Neuronal stem cell (in vitro differentiated cells): ENCODE measurements around the gene TPM4.
A peak's percentile ranks its signal among the peaks of the same experiment; 100 is the strongest.

Source experiments
- DNase-seq: peaks from one replicate; pipeline ENCODE4 v3.0.0-alpha.2; 2013; ENCODE audit warnings: low spot score
- H2AFZ ChIP-seq: one replicate; pipeline ENCODE4 v1.6.1; 2013; ENCODE audit warnings: mild to moderate bottlenecking, low read length, inconsistent platforms
- H2AK5ac ChIP-seq: 2 replicates; pipeline ENCODE4 v1.6.1; 2013; ENCODE audit warnings: low read depth, mild to moderate bottlenecking, inconsistent platforms, low read length, moderate library complexity, mixed read lengths
- H2BK120ac ChIP-seq: 2 replicates; pipeline ENCODE4 v1.6.1; 2013; ENCODE audit warnings: low read depth, mild to moderate bottlenecking, inconsistent platforms, low read length, moderate library complexity, mixed read lengths
- H2BK12ac ChIP-seq: one replicate; pipeline ENCODE4 v1.6.1; 2013; ENCODE audit warnings: low read length, inconsistent platforms
- H2BK15ac ChIP-seq: 2 replicates; pipeline ENCODE4 v1.6.1; 2013; ENCODE audit warnings: mild to moderate bottlenecking, low read length, inconsistent platforms, mixed read lengths
- H2BK5ac ChIP-seq: one replicate; pipeline ENCODE4 v1.6.1; 2013; ENCODE audit warnings: inconsistent platforms, mild to moderate bottlenecking, low read length, moderate library complexity
- H3K14ac ChIP-seq: one replicate; pipeline ENCODE4 v1.6.1; 2013; ENCODE audit warnings: low read length, inconsistent platforms
- H3K18ac ChIP-seq: 2 replicates; pipeline ENCODE4 v1.6.1; 2013; ENCODE audit warnings: low read length, inconsistent platforms
- H3K23ac ChIP-seq: 2 replicates; pipeline ENCODE4 v1.6.1; 2013; ENCODE audit warnings: low read depth, mild to moderate bottlenecking, mixed read lengths, low read length, inconsistent platforms; ENCODE audit not compliant: poor library complexity
- H3K27ac ChIP-seq: replicated peaks from 3 replicates; pipeline ENCODE4 v1.5.1; 2013; ENCODE audit warnings: low read length, inconsistent platforms
- H3K27me3 ChIP-seq, 3 experiments: 2 replicates each; pipeline ENCODE4 v1.6.1; 2013; ENCODE audit warnings: low read length in 3 of 3, mild to moderate bottlenecking in 2 of 3, inconsistent platforms in 1 of 3, low read depth in 1 of 3, mixed read lengths in 1 of 3, moderate library complexity in 1 of 3; ENCODE audit not compliant: control insufficient read depth in 3 of 3, insufficient read depth in 3 of 3
- H3K36me3 ChIP-seq, 2 donors: replicated peaks in 1 of 2; 2 replicates each; pipeline ENCODE4 v1.6.1; 2013; ENCODE audit warnings: low read length in 2 of 2; ENCODE audit not compliant: control insufficient read depth in 2 of 2, insufficient read depth in 2 of 2
- H3K4ac ChIP-seq: 2 replicates; pipeline ENCODE4 v1.6.1; 2013; ENCODE audit warnings: inconsistent platforms, mild to moderate bottlenecking, low read length, moderate library complexity
- H3K4me1 ChIP-seq, 2 donors: 1 replicate in 1 of 2; 2 replicates in 1 of 2; pipeline ENCODE4 v1.6.1; 2013; ENCODE audit warnings: low read length in 2 of 2, low read depth in 1 of 2; ENCODE audit not compliant: control insufficient read depth in 2 of 2, insufficient read depth in 1 of 2
- H3K4me2 ChIP-seq: one replicate; pipeline ENCODE4 v1.6.1; 2013; ENCODE audit warnings: mild to moderate bottlenecking, low read length, inconsistent platforms; ENCODE audit not compliant: insufficient read depth, poor library complexity, severe bottlenecking
- H3K4me3 ChIP-seq, 2 donors: 2 replicates each; pipeline ENCODE4 v1.5.1; 2013; ENCODE audit warnings: low read length in 2 of 2, mild to moderate bottlenecking in 2 of 2, inconsistent platforms in 1 of 2, moderate library complexity in 1 of 2
- H3K79me1 ChIP-seq: one replicate; pipeline ENCODE4 v1.6.1; 2013; ENCODE audit warnings: low read depth, mild to moderate bottlenecking, inconsistent platforms, low read length, moderate library complexity
- H3K9ac ChIP-seq: one replicate; pipeline ENCODE4 v1.6.1; 2013; ENCODE audit warnings: mild to moderate bottlenecking, low read depth, low read length, inconsistent platforms; ENCODE audit not compliant: poor library complexity
- H3K9me3 ChIP-seq, 2 donors: replicated peaks in 1 of 2; 2 replicates each; pipeline versions ENCODE3 to v1.6.1; 2013; ENCODE audit warnings: low read length in 2 of 2, mild to moderate bottlenecking in 2 of 2, inconsistent platforms in 1 of 2, low read depth in 1 of 2, mixed read lengths in 1 of 2, moderate library complexity in 1 of 2; ENCODE audit not compliant: control insufficient read depth in 2 of 2, insufficient read depth in 1 of 2
- H4K8ac ChIP-seq: one replicate; pipeline ENCODE4 v1.6.1; 2013; ENCODE audit warnings: low read depth, mild to moderate bottlenecking, inconsistent platforms, low read length, moderate library complexity
- H4K91ac ChIP-seq: one replicate; pipeline ENCODE4 v1.6.1; 2013; ENCODE audit warnings: low read length, low read depth, mild to moderate bottlenecking, inconsistent platforms; ENCODE audit not compliant: poor library complexity
- WGBS, 2 donors: extraction: QIAGEN DNeasy Blood & Tissue Kit; methylation state at CpG; one replicate each; pipeline ENCODE4 v1.1.7; 2013; ENCODE audit warnings: missing lambda C conversion rate in 2 of 2, mixed read lengths in 1 of 2; ENCODE audit not compliant: insufficient read length in 2 of 2, insufficient replicate concordance in 1 of 2; ENCODE audit errors: extremely low coverage in 2 of 2; 5-methylcytosine and 5-hydroxymethylcytosine counted together

TPM4 gene

GRCh38 chr19:16030964-16031871, 45.1 kb upstream of the TPM4 start:
- no peak overlapping the region for H3K18ac ChIP-seq
- no peaks in the 10 kb centered on the region for H3K36me3 ChIP-seq
- peak overlapping the region; percentile 43 for H3K23ac ChIP-seq
- H3K9me3 ChIP-seq: peaks cover 0 to 6% of the 10 kb centered on the region in 2 donors
- no peak overlapping the region for H2BK120ac ChIP-seq
- no peak overlapping the region for H3K27ac ChIP-seq
- no peak overlapping the region for H2AFZ ChIP-seq
- H3K4me1 ChIP-seq: no peaks in the 10 kb centered on the region
- WGBS, 2 donors: no CpG with 5 or more reads among the region's 13 CpGs
- H2AK5ac ChIP-seq: peak overlapping the region; percentile 10
- no peak overlapping the region for H3K4ac ChIP-seq
- no peak overlapping the region for H3K4me3 ChIP-seq
- peaks cover 0 to 33% (median 0%) of the 10 kb centered on the region in 3 experiments for H3K27me3 ChIP-seq
- H2BK5ac ChIP-seq: no peak overlapping the region
- no peak overlapping the region for H4K8ac ChIP-seq
- no peak for DNase-seq
- H2BK12ac ChIP-seq: peak overlapping the region; percentile 84
- no peak overlapping the region for H3K4me2 ChIP-seq
- H3K14ac ChIP-seq: no peak overlapping the region
- no peak overlapping the region for H4K91ac ChIP-seq
- no peak overlapping the region for H2BK15ac ChIP-seq
- H3K9ac ChIP-seq: no peak overlapping the region
- peaks cover 3% of the 10 kb centered on the region for H3K79me1 ChIP-seq

GRCh38 chr19:16031872-16032200, 44.5 kb upstream of the TPM4 start:
- no peak overlapping the region for H2AFZ ChIP-seq

DNA sequence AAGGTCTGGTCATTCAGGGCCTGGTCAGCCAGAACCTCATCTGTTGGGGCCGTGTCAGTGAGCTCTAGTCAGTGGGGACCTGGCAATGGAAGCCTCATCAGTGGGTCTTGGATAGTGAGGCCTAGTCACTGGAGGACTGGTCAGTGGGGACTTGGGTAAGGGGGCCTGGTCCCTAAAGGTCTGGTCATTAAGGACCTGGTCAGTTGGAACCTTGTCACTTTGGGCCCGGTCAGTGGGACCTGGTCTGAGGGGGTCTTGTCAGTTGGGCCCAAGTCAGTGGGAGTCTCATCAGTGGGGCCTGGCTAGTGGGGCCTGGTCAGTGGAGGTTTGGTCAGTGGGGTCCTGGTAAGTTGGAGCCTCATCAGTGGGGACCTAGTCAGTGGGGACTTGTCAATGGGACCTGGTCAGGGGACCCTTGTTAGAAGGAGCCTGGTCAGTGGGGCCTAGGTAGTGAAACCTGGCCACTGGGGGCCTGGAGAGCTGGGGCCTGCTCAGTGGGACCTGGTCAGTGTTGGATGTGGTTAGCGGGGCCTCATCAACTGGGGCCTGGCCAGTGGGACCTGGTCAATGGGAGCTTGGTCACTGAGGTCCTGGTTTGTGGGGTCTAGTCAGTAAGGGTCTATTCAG, 43.7 kb upstream of the TPM4 start:
- Histone ChIP-seq H3K27me3 (peaks cover 0 to 28% (median 0%) of the 10 kb centered on the region in 3 experiments), H3K4me1 (no peaks in the 10 kb centered on the region), H3K18ac (no peak overlapping the region), H3K4ac (no peak overlapping the region), H3K79me1 (peaks cover 3% of the 10 kb centered on the region), H2AK5ac (no peak overlapping the region), H3K9me3 (peaks cover 0 to 10% of the 10 kb centered on the region in 2 donors), H2BK12ac (no peak overlapping the region), H4K91ac (no peak overlapping the region), H3K4me2 (no peak overlapping the region), H3K27ac (no peak overlapping the region), H3K36me3 (no peaks in the 10 kb centered on the region), H2AFZ (no peak overlapping the region), H3K9ac (no peak overlapping the region), H3K23ac (no peak overlapping the region), H4K8ac (no peak overlapping the region), H2BK15ac (no peak overlapping the region), H2BK120ac (no peak overlapping the region), H3K4me3 (no peak overlapping the region), H2BK5ac (no peak overlapping the region), H3K14ac (no peak overlapping the region)
- WGBS, 2 donors: no CpG with 5 or more reads among the region's 3 CpGs
- no peak for DNase-seq

More at GRCh38 chr19:16031872-16032200, 44.5 kb upstream of the TPM4 start:
- Histone ChIP-seq H2AK5ac (no peak overlapping the region), H3K27me3 (peaks cover 0 to 31% (median 0%) of the 10 kb centered on the region in 3 experiments), H4K91ac (no peak overlapping the region), H3K4me2 (no peak overlapping the region), H2BK120ac (no peak overlapping the region), H3K14ac (no peak overlapping the region), H2BK15ac (no peak overlapping the region), H3K9ac (no peak overlapping the region), H3K23ac (peak overlapping the region; percentile 43), H3K4ac (no peak overlapping the region), H3K4me3 (no peak overlapping the region), H3K9me3 (peaks cover 0 to 10% of the 10 kb centered on the region in 2 donors), H4K8ac (no peak overlapping the region), H3K79me1 (peaks cover 3% of the 10 kb centered on the region), H3K36me3 (no peaks in the 10 kb centered on the region), H3K18ac (no peak overlapping the region), H2BK12ac (no peak overlapping the region), H2BK5ac (no peak overlapping the region), H3K4me1 (no peaks in the 10 kb centered on the region), H3K27ac (no peak overlapping the region)
- no peak for DNase-seq
- no CpG with 5 or more reads among the region's 8 CpGs for WGBS, 2 donors

GRCh38 chr19:16033136-16033530, 43.2 kb upstream of the TPM4 start:
- peaks cover 0 to 30% (median 0%) of the 10 kb centered on the region in 3 experiments for H3K27me3 ChIP-seq
- H3K36me3 ChIP-seq: no peaks in the 10 kb centered on the region
- H3K4ac ChIP-seq: no peak overlapping the region
- H3K9me3 ChIP-seq: peaks cover 0 to 10% of the 10 kb centered on the region in 2 donors
- H2BK12ac ChIP-seq: no peak overlapping the region
- H3K23ac ChIP-seq: no peak overlapping the region
- no peak overlapping the region for H3K9ac ChIP-seq
- H2BK120ac ChIP-seq: no peak overlapping the region
- no peak overlapping the region for H2AK5ac ChIP-seq
- no peak overlapping the region for H3K4me2 ChIP-seq
- H2AFZ ChIP-seq: no peak overlapping the region
- H4K91ac ChIP-seq: no peak overlapping the region
- no peak overlapping the region for H2BK5ac ChIP-seq
- no peak overlapping the region for H3K27ac ChIP-seq
- no peaks in the 10 kb centered on the region for H3K4me1 ChIP-seq
- no peak overlapping the region for H2BK15ac ChIP-seq
- no peak overlapping the region for H4K8ac ChIP-seq
- no peak overlapping the region for H3K18ac ChIP-seq
- peaks cover 3% of the 10 kb centered on the region for H3K79me1 ChIP-seq
- DNase-seq: no peak
- no peak overlapping the region for H3K4me3 ChIP-seq
- WGBS, 2 donors: no CpG with 5 or more reads among the region's 3 CpGs
- no peak overlapping the region for H3K14ac ChIP-seq
